ENCODE measurements around the gene HDAC9.

DNA sequence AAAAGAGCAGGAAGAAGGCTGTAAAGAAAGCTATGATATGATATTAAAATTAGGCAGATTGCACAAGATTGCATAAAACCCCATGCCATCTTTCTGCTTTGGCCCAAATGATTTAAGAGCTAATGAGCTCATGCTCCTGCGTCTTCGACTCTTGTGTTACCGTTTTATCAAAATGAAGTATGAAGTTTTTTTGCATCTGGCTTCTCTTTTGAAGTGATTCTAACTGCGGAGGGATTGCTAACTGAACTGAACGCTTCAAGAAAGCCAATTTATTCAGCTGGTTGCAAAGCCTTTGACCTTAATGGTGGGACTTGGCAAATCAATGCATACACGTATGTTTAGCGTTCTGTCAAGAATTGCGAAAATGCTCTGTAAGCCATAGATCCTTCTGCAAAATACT lies 339.0 kb downstream of the HDAC9 start:
- no peak for TF ChIP-seq TFCP2L1 (CRISPR knock-in tag; IDR thresholded peaks at IDR 0.05)
- no peak for TF ChIP-seq MAFK (IDR thresholded peaks at IDR 0.05; ENCODE audit: partially characterized antibody)
- TF ChIP-seq NR3C1 (IDR thresholded peaks at IDR 0.05) = no peak
- TF ChIP-seq ZFP36 (IDR thresholded peaks at IDR 0.05; ENCODE audit: borderline replicate concordance, partially characterized antibody) = no peak
- no peak for TF ChIP-seq EP300 (IDR thresholded peaks at IDR 0.05)
- TF ChIP-seq HOXB5 (CRISPR knock-in tag; IDR thresholded peaks at IDR 0.05) = no peak
- no peak for TF ChIP-seq CTCF (IDR thresholded peaks at IDR 0.05)
